CD4-positive, CD25-positive, alpha-beta regulatory T cell (primary cell): ENCODE data around the gene GTF3A. TPM values are rescaled to one million over a fixed set of nuclear protein-coding genes. Genes with fewer than 3 reads are reported as not detected.

ENCODE experiments used
- ATAC-seq, 2 donors: fragments of 150-1000 bp; cut with Tn5 transposase; one replicate each; pipeline ENCODE4 v1.10.0; 2021; ENCODE audit warnings: low read depth in 2 of 2, moderate number of reproducible peaks in 2 of 2, moderate library complexity in 1 of 2
- DNase-seq, 3 donors: peaks; one replicate each; pipeline versions ENCODE4 v3.0.0 to v3.0.0-alpha.2; 2012 to 2022; ENCODE audit warnings: mixed read lengths in 1 of 3
- H3K27ac ChIP-seq: one replicate; pipeline ENCODE4 v1.7.0; 2013; ENCODE audit warnings: mild to moderate bottlenecking, low read length; ENCODE audit not compliant: insufficient read depth, poor library complexity, severe bottlenecking
- H3K27me3 ChIP-seq: one replicate; pipeline ENCODE4 v1.7.0; 2013; ENCODE audit warnings: low read length; ENCODE audit not compliant: control insufficient read depth, insufficient read depth
- H3K36me3 ChIP-seq: one replicate; pipeline ENCODE4 v1.7.0; 2013; ENCODE audit warnings: mild to moderate bottlenecking, low read length, moderate library complexity; ENCODE audit not compliant: control insufficient read depth, insufficient read depth
- H3K4me1 ChIP-seq: 2 replicates; pipeline ENCODE4 v1.7.0; 2013; ENCODE audit warnings: mild to moderate bottlenecking, low read length; ENCODE audit not compliant: insufficient read depth, control insufficient read depth, poor library complexity, severe bottlenecking
- H3K4me3 ChIP-seq: one replicate; pipeline ENCODE4 v1.7.0; 2013; ENCODE audit warnings: low read depth, mild to moderate bottlenecking, low read length, moderate library complexity
- H3K9me3 ChIP-seq, 2 experiments: 1 replicate in 1 of 2; 2 replicates in 1 of 2; pipeline ENCODE4 v1.7.0; 2013; ENCODE audit warnings: low read length in 2 of 2, mild to moderate bottlenecking in 1 of 2, moderate library complexity in 1 of 2; ENCODE audit not compliant: control insufficient read depth in 2 of 2
- H3K27ac Mint-ChIP-seq, 3 donors: one replicate each; pipeline ENCODE4 v1.8.0; 2020 to 2022; ENCODE audit warnings: mild to moderate bottlenecking in 3 of 3, mixed read lengths in 3 of 3, moderate library complexity in 2 of 3
- H3K27me3 Mint-ChIP-seq: one replicate; pipeline ENCODE4 v1.8.0; 2022; ENCODE audit warnings: mild to moderate bottlenecking, mixed read lengths
- H3K36me3 Mint-ChIP-seq: one replicate; pipeline ENCODE4 v1.8.0; 2020; ENCODE audit warnings: mixed read lengths
- H3K4me1 Mint-ChIP-seq, 4 donors: one replicate each; pipeline ENCODE4 v1.8.0; 2020 to 2022; ENCODE audit warnings: mixed read lengths in 4 of 4, mild to moderate bottlenecking in 1 of 4
- H3K4me3 Mint-ChIP-seq, 4 donors: one replicate each; pipeline ENCODE4 v1.8.0; 2020 to 2022; ENCODE audit warnings: mild to moderate bottlenecking in 4 of 4, mixed read lengths in 4 of 4, moderate library complexity in 3 of 4
- H3K9me3 Mint-ChIP-seq, 7 donors: one replicate each; pipeline ENCODE4 v1.8.0; 2020 to 2022; ENCODE audit warnings: mixed read lengths in 7 of 7, mild to moderate bottlenecking in 3 of 7, moderate library complexity in 2 of 7
- polyA plus RNA-seq, 4 donors: library from polyadenylated mRNA; unstranded; fragments of 300-500 nt; fragmentation: Illumina TruSeq; gene quantifications; one replicate each; pipeline ENCODE4 v1.2.3, GENCODE V29; 2021
- total RNA-seq: library from RNA; stranded (reverse); gene quantifications from one replicate; pipeline ENCODE4 v1.2.3, GENCODE V29; 2022

Gene GTF3A
- total and polyA plus RNA-seq, 5 donors from 2014 or later = 165 to 528 (median 504) TPM

GRCh38 chr13:27405546-27406134, 18.8 kb upstream of the GTF3A start:
- Histone ChIP-seq H3K4me3 (no peak overlapping the region), H3K27ac (no peak overlapping the region), H3K36me3 (no peaks in the 10 kb centered on the region), H3K27me3 (peaks cover 9% of the 10 kb centered on the region), H3K4me1 (peaks cover 2% of the 10 kb centered on the region), H3K9me3 (no peaks in the 10 kb centered on the region)
- no peak for DNase-seq
- Mint-ChIP-seq H3K27me3 (peaks cover 32% of the 10 kb centered on the region), H3K4me3 (no peak overlapping the region), H3K36me3 (peaks cover 3% of the 10 kb centered on the region), H3K27ac (no peak overlapping the region), H3K9me3 (peaks cover 0 to 2% (median 0%) of the 10 kb centered on the region in 7 donors), H3K4me1 (peaks cover 0 to 7% (median 3%) of the 10 kb centered on the region in 4 donors)
- ATAC-seq = no peak

DNA sequence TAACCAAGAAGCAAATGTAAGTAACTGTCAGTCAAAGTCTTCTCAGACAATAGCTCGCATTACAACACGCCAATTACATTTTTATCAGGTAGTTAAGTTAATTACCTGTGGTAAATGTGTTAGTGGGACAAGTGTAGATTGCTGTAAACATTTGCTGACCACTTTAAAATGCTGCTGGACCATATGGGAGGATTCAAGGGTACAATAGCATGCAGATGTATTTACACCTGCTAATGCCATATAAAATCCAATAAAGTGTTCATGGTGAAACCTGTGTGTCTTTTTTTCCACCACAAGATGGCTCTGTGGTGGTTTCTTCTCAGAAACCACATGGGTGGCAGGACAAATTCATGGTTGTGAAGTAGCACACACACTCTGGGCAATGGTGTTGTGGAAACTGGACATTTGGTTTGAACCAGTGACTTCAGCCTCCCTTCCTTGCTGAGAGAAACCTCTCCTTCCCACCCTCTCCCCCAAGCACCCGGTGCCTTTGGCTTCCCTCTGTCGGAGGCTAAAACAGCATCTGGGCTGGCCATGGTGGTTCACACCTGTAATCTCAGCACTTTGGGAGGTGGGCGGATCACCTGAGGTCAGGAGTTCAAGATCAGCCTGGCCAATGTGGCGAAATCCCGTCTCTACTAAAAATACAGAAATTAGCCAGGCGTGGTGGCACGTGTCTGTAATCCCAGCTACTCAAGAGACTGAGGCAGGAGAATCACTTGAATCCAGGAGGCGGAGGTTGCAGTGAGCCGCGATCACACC, 18.1 kb upstream of the GTF3A start:
- no peak overlapping the region for H3K27ac ChIP-seq
- no peak overlapping the region for H3K27ac Mint-ChIP-seq
- peaks cover 3% of the 10 kb centered on the region for H3K36me3 Mint-ChIP-seq
- H3K9me3 ChIP-seq = no peaks in the 10 kb centered on the region
- peaks cover 9% of the 10 kb centered on the region for H3K27me3 ChIP-seq
- ATAC-seq (peak in 1 of 2 donors; percentile 55), DNase-seq (peak; percentile 19 to 63 (median 49))
- H3K36me3 ChIP-seq = no peaks in the 10 kb centered on the region
- H3K27me3 Mint-ChIP-seq = peaks cover 28% of the 10 kb centered on the region
- no peak overlapping the region for H3K4me3 ChIP-seq
- peaks cover 0 to 2% (median 0%) of the 10 kb centered on the region in 7 donors for H3K9me3 Mint-ChIP-seq
- H3K4me1 Mint-ChIP-seq = peaks cover 0 to 7% (median 3%) of the 10 kb centered on the region in 4 donors
- H3K4me1 ChIP-seq = peaks cover 2% of the 10 kb centered on the region
- no peak overlapping the region for H3K4me3 Mint-ChIP-seq

DNA sequence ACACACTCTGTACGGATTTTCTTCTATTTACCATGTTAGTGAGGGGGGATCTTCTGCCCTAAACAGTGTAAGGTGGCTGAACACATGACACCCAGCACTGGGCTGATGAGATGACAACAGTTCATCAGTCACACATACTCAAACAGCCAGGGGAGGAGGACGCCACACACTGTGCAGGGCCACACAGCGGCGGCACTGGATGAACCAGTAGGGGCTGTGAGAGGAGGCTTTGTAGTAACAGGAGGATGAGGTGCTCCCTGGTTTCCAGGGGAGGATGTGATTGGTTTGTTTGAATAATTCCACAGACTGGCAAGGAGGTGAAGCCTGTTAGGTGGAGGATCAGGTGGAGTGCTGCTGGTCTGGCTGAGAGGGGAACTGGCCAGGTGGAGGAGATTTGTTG, 16.3 kb upstream of the GTF3A start:
- Histone ChIP-seq H3K36me3 (no peaks in the 10 kb centered on the region), H3K27me3 (peaks cover 11% of the 10 kb centered on the region), H3K27ac (no peak overlapping the region), H3K9me3 (no peaks in the 10 kb centered on the region), H3K4me1 (peaks cover 2% of the 10 kb centered on the region), H3K4me3 (no peak overlapping the region)
- H3K36me3 Mint-ChIP-seq = peaks cover 3% of the 10 kb centered on the region
- H3K4me1 Mint-ChIP-seq = peaks cover 0 to 7% (median 3%) of the 10 kb centered on the region in 4 donors
- H3K9me3 Mint-ChIP-seq = peaks cover 0 to 2% (median 0%) of the 10 kb centered on the region in 7 donors
- no peak overlapping the region for H3K4me3 Mint-ChIP-seq
- ATAC-seq (no peak), DNase-seq (no peak)
- H3K27ac Mint-ChIP-seq = no peak overlapping the region
- peaks cover 39% of the 10 kb centered on the region for H3K27me3 Mint-ChIP-seq

- H3K9me3 Mint-ChIP-seq = peaks cover 0 to 2% (median 0%) of the 10 kb centered on the region in 7 donors
- Histone ChIP-seq H3K9me3 (no peaks in the 10 kb centered on the region), H3K4me3 (no peak overlapping the region), H3K36me3 (no peaks in the 10 kb centered on the region), H3K27me3 (peaks cover 11% of the 10 kb centered on the region), H3K4me1 (peaks cover 2% of the 10 kb centered on the region), H3K27ac (no peak overlapping the region)
- H3K4me1 Mint-ChIP-seq = peaks cover 0 to 7% (median 3%) of the 10 kb centered on the region in 4 donors
- no peak for DNase-seq
- no peak for ATAC-seq
- peaks cover 3% of the 10 kb centered on the region for H3K36me3 Mint-ChIP-seq
- H3K27me3 Mint-ChIP-seq = peaks cover 39% of the 10 kb centered on the region
- no peak overlapping the region for H3K4me3 Mint-ChIP-seq
- H3K27ac Mint-ChIP-seq = no peak overlapping the region
Observed at GRCh38 chr13:27409013-27409412, 15.4 kb upstream of the GTF3A start.

DNA sequence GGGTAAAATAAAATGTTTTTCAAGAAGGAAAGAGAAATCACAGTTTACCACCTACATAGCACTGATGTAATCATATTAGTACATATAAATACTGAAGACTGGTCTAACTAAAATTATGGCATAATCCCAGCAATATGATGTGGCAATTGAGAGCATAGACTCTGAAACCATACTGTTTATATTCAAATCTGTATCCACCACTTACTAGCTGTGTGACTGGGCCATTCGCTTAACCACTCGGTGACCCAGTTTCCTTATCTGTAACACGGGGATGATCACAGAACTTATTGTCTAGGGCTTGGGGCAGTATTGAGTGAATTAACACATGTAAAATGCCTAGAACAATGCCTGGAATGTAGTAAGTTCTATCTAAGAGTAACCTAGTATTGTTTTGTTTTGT, 13.1 kb upstream of the GTF3A start:
- H3K4me1 ChIP-seq = peaks cover 2% of the 10 kb centered on the region
- H3K9me3 ChIP-seq = no peaks in the 10 kb centered on the region
- no peak overlapping the region for H3K27ac ChIP-seq
- DNase-seq = no peak
- ATAC-seq = no peak
- Mint-ChIP-seq H3K4me3 (no peak overlapping the region), H3K4me1 (peaks cover 0 to 3% (median 2%) of the 10 kb centered on the region in 4 donors), H3K27me3 (peaks cover 45% of the 10 kb centered on the region), H3K36me3 (peaks cover 3% of the 10 kb centered on the region), H3K9me3 (peaks cover 0 to 2% (median 0%) of the 10 kb centered on the region in 7 donors), H3K27ac (no peak overlapping the region)
- H3K4me3 ChIP-seq = no peak overlapping the region
- peaks cover 11% of the 10 kb centered on the region for H3K27me3 ChIP-seq
- no peaks in the 10 kb centered on the region for H3K36me3 ChIP-seq

- H3K9me3 ChIP-seq = no peaks in the 10 kb centered on the region
- ATAC-seq (no peak), DNase-seq (no peak)
- no peak overlapping the region for H3K27ac ChIP-seq
- H3K27ac Mint-ChIP-seq = no peak overlapping the region
- H3K4me1 ChIP-seq = no peaks in the 10 kb centered on the region
- no peaks in the 10 kb centered on the region for H3K36me3 ChIP-seq
- H3K27me3 Mint-ChIP-seq = peaks cover 29% of the 10 kb centered on the region
- H3K36me3 Mint-ChIP-seq = peaks cover under 1% of the 10 kb centered on the region
- H3K4me1 Mint-ChIP-seq = no peaks in the 10 kb centered on the region
- no peak overlapping the region for H3K4me3 Mint-ChIP-seq
- peaks cover 4% of the 10 kb centered on the region for H3K27me3 ChIP-seq
- H3K4me3 ChIP-seq = no peak overlapping the region
- peaks cover 0 to under 1% (median 0%) of the 10 kb centered on the region in 7 donors for H3K9me3 Mint-ChIP-seq
Observed at GRCh38 chr13:27415116-27415515, 9.3 kb upstream of the GTF3A start.

- Mint-ChIP-seq H3K27ac (no peak overlapping the region), H3K27me3 (peaks cover 11% of the 10 kb centered on the region), H3K9me3 (no peaks in the 10 kb centered on the region), H3K36me3 (no peaks in the 10 kb centered on the region), H3K4me3 (no peak overlapping the region), H3K4me1 (peaks cover 0 to 13% (median 6%) of the 10 kb centered on the region in 4 donors)
- Histone ChIP-seq H3K9me3 (no peaks in the 10 kb centered on the region), H3K27me3 (no peaks in the 10 kb centered on the region), H3K4me1 (peaks cover 5% of the 10 kb centered on the region), H3K27ac (no peak overlapping the region), H3K4me3 (no peak overlapping the region), H3K36me3 (no peaks in the 10 kb centered on the region)
- no peak for DNase-seq
- no peak for ATAC-seq
Observed at GRCh38 chr13:27419328-27419727, 5.1 kb upstream of the GTF3A start.
